Nucleus accumbens (tissue), 56 donors: ENCODE measurements around the gene C12orf57.
A peak's percentile ranks its signal among the peaks of the same experiment; 100 is the strongest.

Source experiments
- DNase-seq, 56 donors: peaks; one replicate each; lab custom pipeline; 2025; lab: John Stamatoyannopoulos, UW

C12orf57 gene

DNA sequence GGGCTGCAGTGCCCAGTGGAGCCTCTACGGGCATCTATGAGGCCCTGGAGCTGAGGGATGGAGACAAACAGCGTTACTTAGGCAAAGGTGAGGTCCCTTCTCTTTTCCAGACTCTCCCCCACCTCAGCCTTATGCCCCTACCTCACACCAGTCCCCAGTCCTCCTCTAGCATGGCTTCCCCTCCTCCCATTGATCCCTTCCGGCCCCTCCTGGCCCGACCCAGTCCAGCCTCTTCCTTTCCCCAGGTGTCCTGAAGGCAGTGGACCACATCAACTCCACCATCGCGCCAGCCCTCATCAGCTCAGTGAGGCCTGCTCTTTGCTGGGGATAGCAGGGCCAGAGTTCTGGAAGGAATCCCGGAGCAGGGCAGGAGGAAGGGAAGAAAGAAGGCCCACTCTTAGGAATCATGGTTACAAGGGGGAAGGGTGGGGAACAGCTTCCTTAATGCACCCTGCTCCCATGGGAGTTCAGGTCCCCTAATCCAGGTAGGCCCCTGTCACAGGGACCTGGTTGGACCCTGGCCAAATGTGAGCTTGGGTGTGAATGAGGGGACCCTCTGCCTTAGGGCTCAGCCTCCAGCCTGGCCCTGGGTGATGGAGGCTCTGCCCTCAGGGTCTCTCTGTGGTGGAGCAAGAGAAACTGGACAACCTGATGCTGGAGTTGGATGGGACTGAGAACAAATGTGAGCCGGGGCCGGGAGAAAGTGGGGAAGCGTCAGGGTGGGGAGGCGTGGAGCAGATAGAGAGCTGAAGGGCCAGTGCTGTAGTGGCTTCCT, 27.2 kb upstream of the C12orf57 start:
- no peak for DNase-seq

DNA sequence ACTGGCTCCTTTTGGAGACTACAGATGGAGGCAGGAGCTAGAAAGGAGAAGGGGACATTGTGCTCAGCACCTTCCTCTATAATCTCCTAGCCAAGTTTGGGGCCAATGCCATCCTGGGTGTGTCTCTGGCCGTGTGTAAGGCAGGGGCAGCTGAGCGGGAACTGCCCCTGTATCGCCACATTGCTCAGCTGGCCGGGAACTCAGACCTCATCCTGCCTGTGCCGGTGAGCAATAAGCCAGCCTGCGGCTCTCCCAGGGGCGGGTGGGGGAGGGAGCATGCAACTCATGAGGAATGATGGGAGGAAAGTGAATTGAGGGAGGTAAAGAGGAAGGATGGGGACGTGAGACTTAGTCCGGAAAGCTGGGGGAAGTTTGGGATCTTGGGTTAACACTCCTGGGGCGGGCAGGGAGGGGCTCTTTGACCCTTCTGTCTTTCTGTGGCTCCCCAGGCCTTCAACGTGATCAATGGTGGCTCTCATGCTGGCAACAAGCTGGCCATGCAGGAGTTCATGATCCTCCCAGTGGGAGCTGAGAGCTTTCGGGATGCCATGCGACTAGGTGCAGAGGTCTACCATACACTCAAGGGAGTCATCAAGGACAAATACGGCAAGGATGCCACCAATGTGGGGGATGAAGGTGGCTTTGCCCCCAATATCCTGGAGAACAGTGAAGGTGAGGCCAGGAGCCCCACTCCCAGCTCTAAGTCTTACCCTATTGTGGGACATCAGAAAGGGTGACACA, 26.2 kb upstream of the C12orf57 start:
- no peak for DNase-seq

DNA sequence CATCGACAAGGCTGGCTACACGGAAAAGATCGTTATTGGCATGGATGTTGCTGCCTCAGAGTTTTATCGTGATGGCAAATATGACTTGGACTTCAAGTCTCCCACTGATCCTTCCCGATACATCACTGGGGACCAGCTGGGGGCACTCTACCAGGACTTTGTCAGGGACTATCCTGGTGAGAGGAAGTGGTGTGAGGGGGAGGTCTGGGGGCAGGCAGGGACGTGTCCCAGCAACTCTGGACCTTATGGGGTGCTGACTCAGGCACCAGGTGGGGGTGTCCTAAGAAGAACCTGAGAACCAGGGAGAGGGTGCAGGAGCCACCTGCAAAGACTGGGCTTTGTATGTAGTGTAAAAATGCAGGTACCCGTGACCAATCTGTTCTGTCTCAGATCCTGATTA, 24.2 kb upstream of the C12orf57 start:
- no peak for DNase-seq

DNA sequence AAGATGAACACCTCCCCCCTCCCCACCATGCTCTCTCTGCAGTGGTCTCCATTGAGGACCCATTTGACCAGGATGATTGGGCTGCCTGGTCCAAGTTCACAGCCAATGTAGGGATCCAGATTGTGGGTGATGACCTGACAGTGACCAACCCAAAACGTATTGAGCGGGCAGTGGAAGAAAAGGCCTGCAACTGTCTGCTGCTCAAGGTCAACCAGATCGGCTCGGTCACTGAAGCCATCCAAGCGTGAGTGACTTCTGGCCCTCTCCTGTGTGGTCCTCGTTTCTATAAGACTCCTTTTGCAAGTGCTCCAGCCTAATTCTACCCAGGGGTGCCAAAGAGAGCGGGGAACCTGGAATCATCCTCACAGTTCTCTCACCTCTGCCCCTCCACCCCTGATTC, 22.3 kb upstream of the C12orf57 start:
- no peak for DNase-seq

DNA sequence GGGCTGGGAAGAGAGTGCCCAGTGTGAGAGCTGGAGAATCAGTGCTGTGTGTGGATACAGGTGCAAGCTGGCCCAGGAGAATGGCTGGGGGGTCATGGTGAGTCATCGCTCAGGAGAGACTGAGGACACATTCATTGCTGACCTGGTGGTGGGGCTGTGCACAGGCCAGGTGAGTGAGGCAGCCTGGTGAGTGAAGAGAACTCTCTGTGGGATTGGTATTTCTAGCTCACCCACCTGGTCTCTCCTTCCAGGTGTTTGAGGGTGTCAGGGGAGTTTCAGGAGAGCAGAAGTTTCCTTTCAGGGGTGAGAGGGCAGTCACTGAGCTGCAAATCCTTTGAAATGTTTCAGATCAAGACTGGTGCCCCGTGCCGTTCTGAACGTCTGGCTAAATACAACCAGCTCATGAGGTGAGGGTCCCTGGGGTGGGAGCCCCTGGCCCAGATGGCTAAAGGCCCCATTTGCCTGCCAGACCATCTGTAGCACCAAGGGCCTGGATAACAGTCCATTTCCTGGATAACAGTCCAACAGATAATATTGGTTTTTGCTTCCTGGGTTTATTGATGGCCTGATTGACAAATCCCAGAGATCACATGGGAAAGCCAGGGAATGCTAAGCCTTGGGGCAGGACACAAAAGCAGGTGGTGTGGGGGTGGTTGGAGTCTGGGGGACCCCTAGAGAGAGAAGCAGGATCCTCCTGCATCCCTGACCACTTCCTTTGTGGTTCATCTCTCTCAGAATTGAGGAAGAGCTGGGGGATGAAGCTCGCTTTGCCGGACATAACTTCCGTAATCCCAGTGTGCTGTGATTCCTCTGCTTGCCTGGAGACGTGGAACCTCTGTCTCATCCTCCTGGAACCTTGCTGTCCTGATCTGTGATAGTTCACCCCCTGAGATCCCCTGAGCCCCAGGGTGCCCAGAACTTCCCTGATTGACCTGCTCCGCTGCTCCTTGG, 21.6 kb upstream of the C12orf57 start:
- DNase-seq: no peak

DNA sequence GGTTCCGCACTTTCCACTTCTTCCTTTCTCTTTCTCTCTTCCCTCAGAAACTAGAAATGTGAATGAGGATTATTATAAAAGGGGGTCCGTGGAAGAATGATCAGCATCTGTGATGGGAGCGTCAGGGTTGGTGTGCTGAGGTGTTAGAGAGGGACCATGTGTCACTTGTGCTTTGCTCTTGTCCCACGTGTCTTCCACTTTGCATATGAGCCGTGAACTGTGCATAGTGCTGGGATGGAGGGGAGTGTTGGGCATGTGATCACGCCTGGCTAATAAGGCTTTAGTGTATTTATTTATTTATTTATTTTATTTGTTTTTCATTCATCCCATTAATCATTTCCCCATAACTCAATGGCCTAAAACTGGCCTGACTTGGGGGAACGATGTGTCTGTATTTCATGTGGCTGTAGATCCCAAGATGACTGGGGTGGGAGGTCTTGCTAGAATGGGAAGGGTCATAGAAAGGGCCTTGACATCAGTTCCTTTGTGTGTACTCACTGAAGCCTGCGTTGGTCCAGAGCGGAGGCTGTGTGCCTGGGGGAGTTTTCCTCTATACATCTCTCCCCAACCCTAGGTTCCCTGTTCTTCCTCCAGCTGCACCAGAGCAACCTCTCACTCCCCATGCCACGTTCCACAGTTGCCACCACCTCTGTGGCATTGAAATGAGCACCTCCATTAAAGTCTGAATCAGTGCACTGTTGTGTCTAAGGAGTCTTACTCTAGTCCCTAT, 20.7 kb upstream of the C12orf57 start:
- DNase-seq: no peak

DNA sequence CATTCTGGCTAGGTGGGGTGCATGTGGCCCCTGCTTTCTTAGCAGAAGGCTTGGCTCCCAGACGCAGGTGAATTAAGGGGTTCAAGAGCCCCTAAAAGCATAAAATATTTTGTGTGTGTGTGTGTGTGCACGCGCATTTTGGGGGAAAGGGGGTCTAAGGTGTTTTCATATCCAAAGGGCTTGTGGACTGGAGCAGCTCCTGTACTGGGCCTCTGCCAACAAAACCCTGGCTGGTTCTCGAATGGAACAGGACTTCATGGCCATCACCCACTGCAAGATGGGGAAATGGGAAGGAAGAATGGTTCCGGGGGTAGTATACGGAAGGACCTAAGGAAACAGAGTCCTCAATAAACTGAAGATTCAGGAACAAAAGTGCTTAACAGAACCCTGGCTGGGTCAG, 20.0 kb upstream of the C12orf57 start:
- peak in 1 of 56 donors; percentile 45 for DNase-seq

DNA sequence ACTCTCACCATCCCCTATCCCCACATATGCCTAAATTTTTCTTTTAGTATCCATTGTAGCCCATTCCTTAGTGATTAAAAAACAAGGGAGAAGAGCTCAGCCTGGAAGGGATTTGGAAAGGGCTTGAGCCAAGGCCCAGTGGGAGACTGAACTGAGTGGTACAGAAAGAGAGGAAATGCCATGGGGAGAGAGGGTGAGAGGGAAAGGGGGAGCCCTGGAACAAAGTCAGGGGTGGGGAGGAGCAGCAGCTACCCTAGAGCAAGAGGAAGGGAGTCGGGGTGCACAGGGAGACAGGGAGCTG, 18.6 kb upstream of the C12orf57 start:
- DNase-seq: peak in 5 of 56 donors; percentile 35 to 56 (median 41)

DNA sequence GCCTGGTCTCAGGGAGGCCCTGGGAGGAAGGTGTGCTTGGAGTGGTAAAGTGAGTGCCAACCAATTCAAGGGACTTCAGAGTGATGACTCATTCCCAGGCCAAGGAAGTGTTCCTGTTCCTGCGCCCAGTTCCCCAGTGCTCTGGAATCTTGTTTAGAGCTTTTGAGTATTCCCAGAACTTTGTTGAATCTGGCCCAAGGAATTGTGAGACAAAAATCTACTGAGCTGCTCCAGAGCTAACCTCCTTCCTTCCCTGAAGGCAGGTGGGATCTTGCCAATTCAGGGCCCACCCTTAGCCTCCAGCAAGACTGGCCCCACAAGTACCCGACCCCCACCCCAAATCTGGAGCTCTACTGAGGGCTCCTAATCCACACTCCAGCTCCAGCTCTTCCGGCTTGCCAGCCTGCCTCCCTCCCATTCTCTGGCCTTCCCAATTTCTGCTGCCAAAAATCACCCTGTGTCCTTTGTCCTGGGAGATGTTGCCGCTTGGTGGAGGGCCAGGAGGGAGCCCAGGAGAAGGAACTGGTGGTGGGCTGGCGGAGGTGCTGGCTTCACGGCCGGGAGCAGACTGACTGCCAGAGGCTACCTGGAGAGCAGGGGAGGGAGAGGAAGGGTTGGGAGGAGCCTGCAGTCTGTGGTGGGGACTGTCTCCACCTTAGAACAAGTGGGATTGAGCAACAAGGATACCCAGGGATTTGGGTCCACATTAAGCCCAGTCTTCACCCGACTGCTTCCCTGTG, 18.1 kb upstream of the C12orf57 start:
- DNase-seq: peak in 49 of 56 donors; percentile 25 to 81 (median 54)

DNA sequence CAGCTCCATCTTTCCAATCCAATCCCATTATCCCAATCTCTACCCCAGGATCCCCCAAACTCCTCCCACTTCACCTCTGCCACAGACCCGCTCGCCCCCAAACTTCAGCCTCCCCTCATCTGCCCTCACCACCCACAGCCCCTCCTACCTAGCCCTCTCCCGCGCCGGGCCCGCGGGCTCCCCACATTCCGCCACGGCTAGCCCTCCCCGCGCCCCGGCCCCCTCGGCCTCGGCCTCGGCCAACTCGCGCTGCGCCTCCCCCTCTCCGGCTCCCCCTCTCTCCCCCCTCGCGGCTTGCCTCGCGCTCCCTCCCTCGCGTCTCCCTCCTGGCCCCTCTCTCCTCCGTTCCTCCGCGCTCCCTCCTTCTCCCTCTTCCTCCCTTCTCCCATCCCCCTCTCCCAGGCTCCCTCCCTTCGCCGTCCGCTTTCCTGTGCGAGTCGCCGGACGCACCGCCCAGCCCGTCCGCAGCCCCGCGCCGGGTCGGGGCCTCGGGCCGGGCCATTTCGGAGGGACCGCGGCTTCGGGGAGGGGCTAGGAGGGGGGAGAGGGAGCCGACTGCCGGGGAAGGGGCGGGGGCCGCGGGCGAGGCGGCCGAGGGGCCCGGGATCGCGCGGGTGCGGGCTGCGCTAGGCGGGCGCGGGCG, 16.3 kb upstream of the C12orf57 start, which contains the start of gene ATN1:
TSS of gene ATN1 (plus strand) at position 581 of the 643 bp plus-strand sequence. CDS start 6,043 bp downstream, outside the sequence.
- peak in 54 of 56 donors; percentile 21 to 91 (median 77) for DNase-seq

DNA sequence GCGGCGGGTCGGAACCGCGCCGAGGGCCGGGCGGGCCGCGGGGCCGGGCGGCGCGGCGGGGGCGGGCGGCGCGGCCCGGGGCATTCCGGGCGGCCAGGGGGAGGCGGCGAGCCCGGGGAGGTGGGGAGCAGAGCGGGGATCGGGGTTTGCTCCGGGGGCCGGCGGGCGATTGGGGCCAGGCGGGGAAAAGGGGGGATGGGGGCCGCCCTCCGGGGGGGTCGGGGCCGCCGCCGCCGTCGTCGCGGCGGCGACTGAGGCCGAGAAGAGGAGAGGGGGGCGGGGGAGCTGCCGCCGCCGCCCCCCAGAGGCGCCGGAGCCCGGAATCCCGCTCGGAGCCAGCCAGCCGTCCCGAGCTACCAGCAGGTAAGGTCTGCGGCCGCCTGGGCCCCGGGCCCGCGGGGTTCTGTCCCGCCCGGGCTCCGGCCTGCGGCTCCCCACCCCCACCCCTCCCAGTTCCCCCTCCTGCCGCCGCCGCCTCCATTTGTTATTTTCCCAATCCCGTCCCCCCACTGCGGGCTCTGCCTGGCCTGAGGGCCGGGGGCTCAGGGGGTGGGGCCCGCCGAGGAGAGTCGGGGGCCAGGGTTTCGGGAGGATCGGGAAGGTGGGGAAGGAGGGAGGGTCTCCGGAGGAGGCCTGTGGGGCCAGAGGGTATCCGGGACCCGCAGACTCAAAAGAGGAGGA, 15.7 kb upstream of the C12orf57 start:
- peak in 12 of 56 donors; percentile 16 to 64 (median 43) for DNase-seq

DNA sequence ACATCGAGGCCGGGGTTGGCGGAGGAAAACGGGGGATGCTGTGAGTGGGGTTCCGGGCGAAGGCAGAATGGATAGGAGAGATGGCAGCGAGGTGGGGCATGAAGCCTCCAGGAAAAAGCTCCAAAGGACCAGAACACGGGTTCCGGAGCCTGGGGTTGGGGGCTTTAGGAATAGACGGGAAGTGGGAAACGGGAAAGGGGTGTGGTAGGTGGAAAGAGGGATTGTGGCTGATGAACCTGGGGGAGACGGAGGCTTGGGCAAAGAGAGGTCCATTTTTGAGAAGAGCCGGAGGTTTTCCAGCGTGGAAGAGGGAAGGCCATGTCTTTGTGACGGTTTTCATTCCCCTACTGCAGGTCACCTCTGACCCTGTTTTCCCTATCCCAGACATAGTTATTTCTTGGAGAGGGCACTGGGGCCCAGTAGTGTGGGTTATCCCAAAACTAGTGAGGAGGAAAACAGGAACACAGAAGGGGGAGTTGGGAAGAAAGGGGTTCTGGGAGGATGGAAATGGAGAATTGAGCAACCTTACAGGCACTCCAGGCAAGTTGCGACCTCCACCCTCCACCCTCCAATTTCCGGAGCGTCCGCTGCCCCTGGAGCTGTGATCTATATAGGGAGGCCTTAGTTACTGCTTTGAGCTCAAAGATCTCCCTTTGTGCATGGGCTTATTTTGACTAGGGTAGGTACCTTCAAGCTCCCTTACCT, 15.0 kb upstream of the C12orf57 start:
- peak in 6 of 56 donors; percentile 20 to 55 (median 42) for DNase-seq

DNA sequence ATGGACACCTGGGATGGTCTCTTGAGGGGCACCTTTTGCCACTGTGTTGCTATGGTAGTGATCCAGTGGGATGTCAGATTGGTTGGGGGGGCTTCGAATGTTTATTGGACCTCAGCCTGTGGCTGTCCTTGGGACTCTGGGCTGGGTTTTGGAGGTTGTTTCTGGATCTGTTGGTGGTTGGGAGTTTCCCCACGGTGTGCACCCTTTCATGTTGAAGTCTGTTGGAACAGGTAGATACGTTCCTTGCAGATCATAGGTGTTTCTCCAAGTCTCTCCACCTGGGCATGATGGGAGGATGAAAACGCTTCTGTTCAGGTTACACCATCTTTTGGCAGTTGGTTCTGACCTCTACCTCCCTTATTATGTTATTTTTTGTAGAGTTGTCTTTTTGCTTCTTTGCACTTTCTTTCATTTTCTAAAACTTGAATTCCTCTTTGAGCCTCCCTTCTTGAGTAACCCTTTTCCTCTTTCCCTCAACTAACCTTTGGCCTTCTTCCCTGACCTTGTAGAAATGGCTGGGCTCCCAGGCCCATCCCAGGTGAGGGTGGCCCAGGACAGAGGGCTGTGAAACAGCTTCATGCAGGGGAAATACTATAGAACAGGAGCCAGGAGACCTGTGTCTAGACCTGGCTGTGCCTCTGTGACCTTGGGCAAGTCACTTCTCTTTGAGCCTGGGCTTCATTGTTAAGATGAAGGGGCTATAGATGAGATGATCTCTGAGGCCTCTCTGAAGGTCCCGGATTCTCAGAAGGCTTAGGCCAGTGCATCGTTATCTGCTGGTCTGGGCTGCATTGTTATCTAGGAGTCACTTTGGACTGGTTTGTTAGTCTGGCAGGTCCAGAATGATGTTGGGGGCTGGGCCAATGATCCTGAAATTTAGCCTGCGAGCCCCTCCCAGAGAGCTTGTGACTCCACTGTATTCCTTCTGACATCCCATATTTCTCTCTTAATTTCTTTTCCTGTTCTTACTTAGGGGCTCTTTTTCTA, 14.1 kb upstream of the C12orf57 start:
- DNase-seq: no peak

DNA sequence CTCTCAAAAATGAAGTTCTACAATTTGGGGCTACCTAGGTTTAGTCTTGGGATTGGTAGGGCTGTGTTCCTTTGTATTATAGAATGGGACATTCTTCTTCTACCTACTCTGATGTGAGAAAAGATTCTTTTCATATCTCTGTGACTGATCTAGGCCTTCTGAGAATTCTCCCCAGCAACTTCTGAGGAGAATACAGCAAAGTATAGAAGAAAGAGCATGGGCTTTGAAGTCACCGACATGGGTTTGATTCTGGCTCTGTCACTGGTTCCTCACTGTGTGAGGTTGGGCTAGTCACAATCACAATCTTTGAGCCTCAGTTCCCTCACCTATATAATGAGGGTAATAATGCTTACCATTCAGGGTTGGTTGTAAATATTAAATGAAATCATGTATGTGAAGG, 11.1 kb upstream of the C12orf57 start:
- no peak for DNase-seq

DNA sequence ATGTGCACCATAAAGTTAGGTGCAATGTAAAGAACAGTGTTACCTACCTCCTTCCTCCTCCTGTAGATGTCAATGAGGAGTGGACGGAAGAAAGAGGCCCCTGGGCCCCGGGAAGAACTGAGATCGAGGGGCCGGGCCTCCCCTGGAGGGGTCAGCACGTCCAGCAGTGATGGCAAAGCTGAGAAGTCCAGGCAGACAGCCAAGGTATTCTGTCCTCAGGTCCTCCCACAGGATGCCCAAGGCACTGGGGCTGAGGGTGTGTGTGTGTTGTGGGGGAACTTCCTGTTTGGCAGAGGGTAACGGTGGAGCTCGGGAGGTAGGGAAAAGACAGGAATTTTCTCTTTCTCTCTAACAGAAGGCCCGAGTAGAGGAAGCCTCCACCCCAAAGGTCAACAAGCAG, 9.7 kb upstream of the C12orf57 start:
- no peak for DNase-seq
